NCI-H524 (cell line): ENCODE data around the gene COL8A1.
"Not testable (repeated sequence)": the region's sequence is repeated elsewhere in the genome, so short reads cannot be mapped to it uniquely, and the experiment has no call there.

Source experiments
- DNase-seq, 2 experiments: peaks; one replicate each; lab custom pipeline; 2025; lab: John Stamatoyannopoulos, UW

Gene COL8A1

DNA sequence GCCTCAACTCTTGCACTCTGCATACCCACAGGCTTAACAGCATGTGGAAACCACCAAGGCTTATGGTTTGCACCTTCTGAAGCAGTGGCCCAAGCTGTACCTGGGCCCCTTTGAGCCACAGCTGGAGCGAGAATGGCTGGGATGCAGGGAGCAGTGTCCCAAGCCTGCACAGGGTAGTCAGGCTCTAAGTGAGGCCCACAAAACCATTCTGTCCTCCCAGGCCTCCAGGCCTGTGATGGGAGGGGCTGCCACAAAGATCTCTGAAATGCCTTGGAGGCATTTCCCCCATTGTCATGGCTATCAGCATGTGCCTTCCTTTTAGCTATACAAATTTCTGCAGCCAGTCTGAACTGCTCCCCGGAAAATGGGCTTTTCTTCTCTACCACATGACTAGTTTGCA is 166.8 kb downstream of the COL8A1 start:
- DNase-seq, result no peak

DNA sequence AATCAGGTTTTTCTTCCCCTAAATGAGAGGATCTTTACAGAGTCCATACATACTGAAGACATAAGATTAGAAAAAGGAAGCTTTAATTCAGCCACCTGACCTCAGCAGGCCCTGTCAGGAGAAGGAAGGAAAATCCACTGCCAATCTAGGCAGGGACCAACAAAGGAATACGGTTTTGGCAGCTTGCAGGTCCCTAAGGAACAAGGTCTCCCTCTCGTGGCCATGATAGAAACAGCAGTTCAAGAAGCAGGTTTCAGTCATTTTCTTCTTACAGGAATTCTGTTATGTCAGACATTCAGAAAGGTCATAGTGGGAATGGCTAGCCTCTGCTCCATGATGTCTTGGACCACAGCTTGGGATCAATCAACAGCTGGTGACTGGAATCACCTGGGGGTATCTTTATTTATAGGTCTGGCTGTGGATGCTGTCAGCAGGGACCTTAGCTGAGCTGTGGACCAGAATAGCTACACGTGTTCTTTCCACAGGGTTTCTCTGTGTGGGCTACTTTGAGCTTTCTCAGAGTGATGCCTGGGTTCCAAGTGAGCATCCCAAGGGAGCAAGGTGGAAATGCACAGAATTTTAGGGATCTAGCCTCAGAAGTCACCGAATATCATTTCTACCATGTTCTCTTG is 169.9 kb downstream of the COL8A1 start:
- peak; percentile 23 to 78 for DNase-seq

DNA sequence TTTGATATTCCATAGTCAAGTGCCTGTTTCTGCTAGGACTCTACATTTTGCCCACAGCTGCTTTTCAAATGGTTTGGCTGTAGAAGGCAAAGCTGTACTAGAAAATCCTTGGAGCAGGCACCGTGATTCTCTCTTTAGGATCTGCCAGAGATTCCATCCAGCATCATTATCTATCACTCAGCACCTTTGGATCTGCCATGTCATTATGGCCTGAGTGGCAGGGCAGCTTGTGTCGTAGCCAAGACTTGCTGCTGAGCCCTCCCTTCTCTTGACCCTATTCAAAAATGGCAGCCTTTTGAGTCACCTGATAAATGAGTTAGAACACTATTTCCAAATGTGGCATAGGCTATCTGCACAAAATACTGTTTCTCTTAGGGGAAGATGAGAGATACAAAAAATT is 171.2 kb downstream of the COL8A1 start:
- DNase-seq, result no peak

DNA sequence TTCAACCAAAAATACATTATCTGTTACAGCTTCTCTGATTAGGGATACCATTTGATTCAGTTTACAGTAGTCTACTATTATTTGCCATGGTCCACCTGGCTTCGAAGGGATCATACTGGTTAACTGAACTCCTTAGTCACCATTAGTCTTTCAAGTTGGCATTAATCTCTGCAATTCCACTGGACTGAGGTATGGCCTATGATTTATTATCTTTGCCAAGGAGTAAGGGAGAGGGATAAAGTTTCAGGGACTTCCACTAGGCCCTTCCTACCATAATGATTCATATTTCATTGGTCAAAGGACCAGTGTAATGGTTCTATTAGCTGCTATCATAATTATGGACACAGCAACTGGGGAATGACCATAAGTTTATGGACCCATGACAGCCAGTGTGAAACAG is 172.0 kb downstream of the COL8A1 start:
- no peak for DNase-seq

DNA sequence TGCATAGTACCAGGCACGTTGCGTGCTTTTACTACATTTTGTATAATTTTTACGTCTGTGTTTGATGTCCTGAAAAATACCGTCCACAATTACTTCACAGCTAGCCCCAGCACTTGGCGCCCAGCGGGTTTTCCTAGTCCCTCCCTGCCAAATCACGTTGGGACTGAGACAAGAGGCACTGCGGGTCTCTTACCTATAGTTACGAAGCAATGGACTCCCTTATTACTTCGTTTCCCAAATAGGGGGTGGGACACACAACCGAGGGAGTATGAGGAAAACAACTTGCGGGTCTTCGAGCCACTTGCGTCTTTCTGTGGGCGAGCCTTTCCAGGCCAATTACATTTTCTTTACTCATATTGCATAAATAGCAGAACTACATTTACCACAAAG is 178.6 kb downstream of the COL8A1 start:
- peak; percentile 50 to 66 for DNase-seq

DNA sequence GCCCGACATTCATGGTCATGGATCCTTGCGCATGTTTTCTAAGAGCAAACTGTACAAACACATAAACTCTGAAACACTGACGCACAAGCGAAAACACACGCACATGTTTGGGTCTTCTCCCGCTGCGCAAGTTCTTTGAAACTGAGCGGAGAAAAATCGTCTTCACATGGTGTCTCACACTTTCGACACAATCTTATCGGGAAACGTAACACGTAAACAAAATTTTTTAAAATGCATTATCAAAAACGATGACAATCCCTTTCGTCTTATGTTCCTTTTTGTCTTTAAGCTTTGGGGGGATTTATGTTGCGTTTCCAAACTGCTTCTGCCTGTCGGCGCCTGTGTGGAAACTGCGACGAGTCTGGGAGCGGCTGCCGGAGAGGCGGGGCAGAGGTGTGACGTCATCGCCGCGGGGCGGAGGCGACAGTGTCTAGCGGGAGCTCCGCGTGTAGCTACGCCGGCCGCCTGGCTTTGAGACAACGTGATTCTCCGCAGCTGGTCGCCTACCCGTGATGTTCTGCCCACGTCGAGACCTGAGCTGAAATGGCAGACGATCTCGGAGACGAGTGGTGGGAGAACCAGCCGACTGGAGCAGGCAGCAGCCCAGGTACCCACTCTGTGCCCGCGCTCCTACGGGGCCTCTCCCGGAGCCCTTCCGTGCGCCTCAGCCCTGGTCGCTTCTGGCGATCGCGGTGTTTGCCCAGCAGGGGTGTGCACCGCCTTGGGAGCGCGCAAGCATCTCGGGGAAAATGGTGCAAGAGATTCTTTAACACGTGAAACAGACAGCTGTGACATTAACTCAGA is 179.2 kb downstream of the COL8A1 start, which contains the start of gene CMSS1:
Gene CMSS1, plus strand, starts transcription at position 426 of the 804 bp plus-strand sequence.
- DNase-seq, result peak; percentile 89 to 92

DNA sequence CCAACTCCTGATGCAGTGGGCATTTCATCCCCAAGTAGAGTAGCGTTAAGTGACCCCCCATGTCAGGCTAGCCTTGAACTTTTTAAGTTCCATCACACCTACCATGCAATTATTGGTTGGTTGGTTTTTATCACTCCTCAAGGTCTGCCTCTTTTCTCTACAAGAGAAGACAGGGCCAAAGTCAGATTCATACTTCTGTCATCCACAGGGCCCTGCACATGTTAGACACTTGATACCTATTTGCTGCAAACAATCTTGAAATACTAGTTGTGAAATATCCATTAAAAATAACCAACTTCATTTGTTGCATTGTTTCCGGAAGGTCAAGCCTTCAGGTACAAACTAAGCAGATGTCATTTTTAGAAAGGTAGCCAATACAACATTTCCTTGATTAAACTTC is 180.4 kb downstream of the COL8A1 start:
- DNase-seq, result no peak

DNA sequence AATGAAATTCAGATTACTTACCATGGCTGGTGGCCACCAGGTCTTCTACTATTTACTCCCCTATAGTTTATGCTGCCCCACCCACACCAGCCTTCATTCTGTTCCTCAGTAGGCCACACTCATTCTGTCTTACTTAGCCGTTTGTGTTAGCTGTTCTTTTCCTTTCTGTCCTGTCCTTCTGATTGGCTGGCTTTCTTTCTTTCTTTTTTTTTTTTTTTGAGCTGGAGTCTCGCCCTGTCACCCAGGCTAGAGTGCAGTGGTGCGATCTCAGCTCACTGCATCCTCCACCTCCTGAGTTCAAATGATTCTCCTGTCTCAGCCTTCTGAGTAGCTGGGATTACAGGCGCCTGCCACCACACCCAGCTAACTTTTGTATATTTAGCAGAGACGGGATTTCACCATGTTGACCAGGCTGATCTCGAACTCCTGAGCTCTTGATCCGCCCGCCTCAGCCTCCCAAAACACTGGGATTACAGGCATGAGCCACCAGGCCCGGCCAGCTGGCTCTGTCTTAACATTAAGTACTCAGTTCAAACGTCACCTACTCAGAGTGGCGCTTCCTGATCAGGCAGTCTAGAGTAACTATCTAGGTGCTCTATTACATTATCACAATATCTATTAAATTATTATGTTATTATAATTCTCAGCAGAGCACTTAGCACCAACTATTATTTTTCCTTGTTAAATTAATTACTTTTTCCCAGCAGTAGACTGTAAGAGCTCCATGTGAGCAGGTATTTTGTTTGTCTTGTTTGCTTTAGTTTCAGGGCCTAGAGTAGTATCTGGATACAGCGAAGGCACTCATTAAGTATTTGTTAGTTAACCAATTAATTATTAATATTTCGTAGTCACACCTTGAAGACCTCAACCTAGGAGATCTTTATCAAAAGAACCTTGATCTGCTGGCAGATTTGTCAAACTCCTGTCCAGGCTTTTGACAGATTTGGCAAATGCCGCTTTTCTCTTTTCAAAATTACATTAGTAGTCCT is 185.6 kb downstream of the COL8A1 start:
- DNase-seq, result peak; percentile 17 to 72

DNA sequence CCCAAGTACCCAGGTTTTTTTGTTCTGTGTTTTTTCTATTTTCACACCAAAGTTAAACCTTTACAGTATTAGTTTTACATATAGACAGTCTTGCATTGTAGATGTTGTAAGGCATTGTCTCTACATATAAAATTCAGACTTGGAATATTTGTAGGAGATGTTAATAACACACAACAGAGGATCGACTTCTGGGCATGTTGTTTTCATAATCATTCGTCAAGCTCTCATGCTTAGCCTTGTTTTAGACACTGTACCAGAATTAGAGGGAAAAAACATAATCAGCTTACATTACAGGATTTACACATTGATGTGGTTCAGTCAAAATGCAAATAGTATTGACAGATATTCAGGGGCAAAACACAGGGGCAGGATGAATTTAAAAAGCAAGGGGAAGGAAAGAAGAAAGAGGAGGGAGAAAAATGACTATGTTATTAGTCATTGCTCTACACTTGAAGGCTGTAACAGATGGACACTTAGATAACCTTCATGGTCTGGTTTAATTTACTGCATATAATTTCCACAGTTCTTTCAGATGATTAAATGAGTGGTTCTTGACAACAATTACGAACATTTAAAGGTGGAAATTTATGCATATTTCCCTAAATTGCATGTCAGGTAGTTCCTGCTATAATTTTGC is 186.7 kb downstream of the COL8A1 start:
- peak; percentile 21 to 49 for DNase-seq

DNA sequence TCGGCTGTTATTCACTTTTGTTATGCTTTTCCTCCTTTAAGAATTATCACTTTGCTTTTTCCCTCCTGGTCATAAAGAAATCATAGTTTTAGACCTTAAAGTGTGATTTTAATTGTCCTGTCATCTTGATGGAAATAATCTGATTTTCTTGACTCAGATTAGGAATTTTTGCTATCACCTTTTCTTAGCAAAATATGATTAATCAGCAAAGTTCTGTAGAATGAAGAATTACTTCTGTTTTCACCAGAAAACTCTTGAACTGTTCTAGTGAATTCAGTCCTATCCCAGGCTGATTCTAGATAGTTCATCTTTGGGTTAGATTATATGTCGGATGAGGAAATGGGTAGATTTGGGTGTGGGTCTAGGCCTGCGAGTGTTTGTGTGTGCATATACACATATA is 191.4 kb downstream of the COL8A1 start:
- DNase-seq, result no peak

DNA sequence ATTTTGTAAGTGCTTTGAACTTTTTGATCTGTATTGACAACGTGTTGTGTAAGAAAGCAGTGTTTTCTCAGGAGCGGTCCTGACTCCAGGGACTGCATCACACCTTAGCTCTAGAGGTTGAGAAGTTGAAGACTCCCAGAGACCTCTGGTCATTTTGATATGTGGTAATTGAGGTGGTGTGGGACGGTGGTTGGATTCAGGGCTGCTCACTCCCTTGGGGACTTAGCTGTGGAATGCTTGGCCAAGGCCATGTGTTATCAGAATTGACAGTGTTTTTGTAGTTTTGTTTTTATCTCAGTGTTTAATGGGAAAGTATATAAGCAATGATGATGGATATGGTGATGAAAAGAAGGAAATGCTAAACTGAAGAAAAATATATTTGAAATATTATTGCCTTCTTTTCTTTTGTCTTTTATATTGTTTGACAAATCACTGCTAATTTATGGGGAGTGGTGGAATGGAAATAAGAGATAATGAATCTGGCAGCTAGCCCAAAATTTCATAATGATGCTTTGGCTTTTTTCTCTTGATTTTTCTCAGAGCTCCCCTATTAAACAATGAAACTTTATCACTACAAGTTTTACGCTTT is 195.3 kb downstream of the COL8A1 start:
- DNase-seq, result no peak

DNA sequence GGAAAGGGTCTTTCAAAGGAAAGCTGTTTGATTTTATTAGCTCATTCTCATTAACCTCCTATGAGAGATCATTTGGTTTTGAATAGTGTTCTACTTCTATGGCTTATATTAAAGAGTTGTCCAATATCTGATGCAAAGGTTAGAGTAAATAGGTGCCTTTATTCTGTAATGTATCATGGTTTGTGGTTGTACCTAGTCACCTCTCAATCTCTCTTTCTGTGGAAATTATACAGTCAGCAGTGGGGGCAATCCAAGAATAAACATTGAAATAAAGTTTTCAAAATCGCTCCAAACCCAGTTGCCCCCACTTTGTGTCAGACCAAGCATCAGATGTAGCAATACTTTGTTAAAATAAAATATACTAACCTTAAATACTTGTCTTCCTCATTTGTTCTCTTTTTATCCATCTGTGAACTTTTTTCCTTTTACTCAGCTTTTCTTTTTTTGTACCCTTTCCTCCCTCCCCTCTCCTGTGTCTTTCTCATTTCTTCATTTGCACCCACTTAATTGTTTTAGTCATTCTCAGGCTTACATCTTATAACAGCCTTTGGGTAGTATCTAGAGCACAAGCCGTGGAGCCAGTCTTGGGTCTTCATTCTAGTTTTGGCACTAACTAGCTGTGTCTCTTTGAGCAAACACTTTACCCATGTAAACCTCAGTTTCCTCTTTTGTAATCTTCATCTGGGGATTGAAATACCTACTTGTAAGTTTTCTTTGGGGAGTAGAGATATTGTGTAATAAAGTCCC is 196.0 kb downstream of the COL8A1 start:
- DNase-seq, result no peak

DNA sequence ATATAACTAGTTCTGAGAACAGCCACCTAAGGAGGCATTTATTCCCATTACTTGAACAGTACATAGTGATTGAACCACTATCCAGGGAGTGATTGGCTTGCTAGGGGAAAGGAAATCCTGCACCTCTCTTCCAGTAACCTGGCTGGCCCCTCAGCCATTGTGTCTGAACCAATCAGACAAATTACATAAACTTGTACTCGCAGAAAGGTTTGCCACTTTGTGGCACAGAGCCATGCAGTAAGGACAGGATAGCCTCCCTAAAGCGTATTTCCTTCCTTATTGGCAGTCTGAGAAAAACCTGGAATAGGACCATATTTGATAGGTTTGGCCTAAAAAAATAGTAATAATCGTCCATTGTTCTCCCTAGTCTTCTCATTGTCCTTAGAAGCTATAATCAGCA is 198.3 kb downstream of the COL8A1 start:
- DNase-seq, result no peak

DNA sequence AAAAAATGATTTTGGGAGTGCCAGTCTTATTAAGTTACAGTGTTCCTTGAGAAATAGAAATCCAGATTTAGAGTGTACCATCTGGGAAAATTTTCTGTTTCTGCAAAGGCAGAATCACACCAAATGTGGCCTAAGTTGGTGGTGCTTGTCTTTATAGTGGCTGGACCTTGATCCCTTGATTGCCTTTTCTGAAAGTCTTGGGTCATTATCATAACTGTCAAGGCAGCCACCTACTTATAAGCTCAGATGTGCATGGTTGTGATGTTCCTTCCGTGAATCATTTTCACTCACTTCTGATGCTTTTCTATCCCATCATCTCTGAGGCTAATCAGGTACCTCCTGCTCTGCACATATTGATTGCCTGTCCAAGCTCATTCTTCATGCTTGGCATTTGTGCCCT is 199.3 kb downstream of the COL8A1 start:
- DNase-seq, result peak in 1 of 2 experiments; percentile 39

DNA sequence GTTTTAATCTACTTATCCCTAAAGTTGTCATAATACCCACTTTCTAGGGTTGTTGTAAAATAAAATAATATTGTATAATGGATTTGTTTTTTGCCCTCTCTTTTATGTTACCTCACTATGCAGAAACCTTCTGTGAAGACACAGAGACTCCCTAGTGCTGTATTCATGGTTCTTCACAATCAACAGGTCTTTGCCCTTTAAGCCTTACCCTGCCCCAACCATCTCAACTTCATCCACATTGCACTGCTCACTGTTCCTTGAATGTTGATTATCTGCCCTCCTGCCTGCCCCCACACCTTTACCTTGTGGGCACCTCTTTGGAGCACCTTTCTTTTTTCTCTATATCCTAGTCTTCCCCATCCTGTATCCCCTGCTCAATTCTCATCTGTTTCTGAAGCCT is 200.4 kb downstream of the COL8A1 start:
- no peak for DNase-seq

DNA sequence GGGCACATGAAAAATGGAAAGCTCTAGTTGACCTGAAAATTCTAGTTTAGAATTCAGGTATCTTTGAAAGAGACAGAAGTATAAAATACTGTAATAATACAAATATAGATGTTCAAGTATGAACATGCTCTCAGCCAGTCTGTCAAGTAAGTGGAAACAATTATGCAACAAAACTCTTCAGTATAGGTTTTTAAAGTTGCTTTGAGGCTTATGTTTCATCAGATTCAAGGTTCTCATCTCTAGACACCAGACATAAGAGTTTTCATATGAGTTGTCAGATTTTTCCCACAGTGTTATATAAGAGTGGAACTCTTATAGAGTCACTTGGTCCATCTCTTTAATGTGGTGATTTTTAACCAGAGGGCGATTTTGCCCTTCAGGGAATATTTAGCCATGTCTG is 201.2 kb downstream of the COL8A1 start:
- DNase-seq, result no peak

DNA sequence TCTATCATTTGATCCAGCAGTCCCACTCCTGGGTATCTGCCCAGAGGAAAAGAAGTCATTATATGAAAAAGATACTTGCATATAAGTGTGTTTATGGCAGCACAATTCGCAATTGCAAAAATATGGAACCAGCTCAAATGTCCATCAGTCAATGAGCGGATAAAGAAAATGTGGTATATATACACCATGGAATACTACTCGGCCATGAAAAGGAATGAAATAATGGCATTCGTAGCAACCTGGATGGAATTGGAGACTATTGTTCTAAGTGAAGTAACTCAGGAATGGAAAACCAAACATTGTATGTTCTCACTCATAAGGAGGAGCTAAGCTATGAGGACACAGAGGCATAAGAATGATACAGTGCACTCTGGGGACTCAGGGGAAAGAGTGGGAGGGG is 203.6 kb downstream of the COL8A1 start:
- DNase-seq, result not testable (repeated sequence)

DNA sequence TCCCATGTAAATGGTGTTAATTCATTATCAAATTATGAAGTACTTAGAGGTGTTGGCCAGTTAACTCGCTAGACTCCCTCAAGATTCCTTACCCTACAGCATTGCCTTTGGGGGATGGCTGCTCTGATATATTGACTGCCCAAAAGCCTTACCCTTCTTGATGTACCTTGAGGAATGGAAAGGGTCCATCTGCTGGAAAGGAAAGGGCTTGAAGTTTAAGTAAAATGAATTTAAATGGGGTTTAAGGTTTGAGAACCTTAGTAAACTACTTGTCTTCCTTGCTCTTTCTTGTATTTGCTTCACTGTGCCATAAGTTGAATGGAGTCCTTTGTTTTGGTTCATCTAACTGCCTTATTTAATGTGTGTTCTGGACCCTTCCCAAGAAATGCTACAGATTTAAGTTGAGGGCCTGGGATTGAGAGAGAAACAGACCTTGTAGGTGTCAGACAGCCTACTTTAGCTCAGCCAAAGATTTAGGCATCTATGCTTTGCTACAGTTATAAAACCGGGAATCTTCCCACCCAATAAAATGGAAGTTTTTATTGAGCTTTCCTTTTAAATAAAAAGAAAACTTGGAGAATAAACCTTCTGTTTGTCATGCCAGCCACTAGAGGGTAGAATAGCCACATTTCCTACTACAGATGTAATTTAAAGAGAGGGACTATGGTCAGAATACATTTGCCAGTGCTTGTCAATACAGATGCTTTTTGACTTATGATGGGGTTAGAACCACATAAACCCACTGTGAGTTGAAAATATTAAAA is 204.6 kb downstream of the COL8A1 start:
- peak in 1 of 2 experiments; percentile 56 for DNase-seq

DNA sequence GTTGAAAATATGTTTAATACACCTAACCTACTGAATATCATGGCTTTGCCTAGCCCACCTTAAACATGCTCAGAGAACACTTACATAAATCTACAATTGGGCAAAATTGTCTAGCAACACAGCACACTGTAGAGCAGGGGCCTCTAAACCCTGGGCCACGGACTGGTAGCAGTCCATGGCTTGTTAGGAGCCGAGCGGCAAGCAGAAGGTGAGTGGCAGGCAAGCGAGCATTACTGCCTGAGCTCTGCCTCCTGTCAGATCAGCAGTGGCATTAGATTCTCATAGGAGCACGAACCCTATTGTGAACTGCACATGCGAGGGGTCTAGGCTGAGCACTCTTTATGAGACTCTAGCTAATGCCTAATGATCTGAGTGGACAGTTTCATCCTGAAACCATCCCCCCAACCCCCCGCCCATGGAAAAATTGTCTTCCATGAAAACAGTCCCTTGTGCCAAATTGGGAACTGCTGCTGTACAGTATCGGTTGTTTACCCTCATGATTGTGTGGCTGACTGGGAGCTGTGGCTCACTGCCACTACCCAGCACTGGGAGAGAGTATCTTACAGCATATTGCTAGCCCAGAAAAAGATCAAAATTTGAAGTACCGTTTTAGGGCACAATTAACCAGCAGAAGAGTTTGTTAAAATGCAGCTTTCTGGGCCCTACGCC is 205.3 kb downstream of the COL8A1 start:
- no peak for DNase-seq
